T-helper 1 cell treated with Interleukin-12 subunit alpha and Interleukin-12 subunit beta and Interleukin-4 antibody, amounts not matched to agents 30 ng/mL and 1 ng/mL, for 36 hours (primary cell): ENCODE results near the gene GPC5. TPM values are rescaled to one million over a fixed set of nuclear protein-coding genes. Genes with fewer than 3 reads are reported as not detected.

ENCODE experiments used
- intact Hi-C: fragments of 100-400 bp; cut with micrococcal nuclease; formaldehyde crosslinking; loops from one replicate; pipeline ENCODE4 v1.15.1; 2024
- total RNA-seq: library from RNA; stranded (reverse); gene quantifications from 2 replicates; pipeline ENCODE4 v1.2.3, GENCODE V29; 2022

GPC5 gene
- total RNA-seq, 1 donor from 2014 or later: 0.22 TPM

DNA sequence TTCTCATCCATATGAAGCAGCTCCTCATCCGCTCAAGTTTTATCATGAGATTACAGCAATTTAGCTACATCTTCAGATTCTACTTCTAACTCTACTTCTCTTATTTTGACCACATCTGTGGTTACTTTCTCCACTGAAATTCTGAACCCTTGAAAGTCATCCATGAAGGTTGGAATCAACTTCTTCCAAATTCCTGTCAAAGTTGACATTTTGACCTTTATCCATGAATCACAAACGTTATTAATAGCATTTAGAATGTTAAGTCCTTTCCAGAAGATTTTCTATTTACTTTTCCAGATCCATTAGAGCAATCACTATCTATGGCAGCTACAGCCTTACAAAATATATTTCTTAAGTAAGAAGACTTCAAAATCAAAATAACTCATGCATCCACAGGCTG is 1406.5 kb downstream of the GPC5 start:
- intact Hi-C loops: no loop called here

DNA sequence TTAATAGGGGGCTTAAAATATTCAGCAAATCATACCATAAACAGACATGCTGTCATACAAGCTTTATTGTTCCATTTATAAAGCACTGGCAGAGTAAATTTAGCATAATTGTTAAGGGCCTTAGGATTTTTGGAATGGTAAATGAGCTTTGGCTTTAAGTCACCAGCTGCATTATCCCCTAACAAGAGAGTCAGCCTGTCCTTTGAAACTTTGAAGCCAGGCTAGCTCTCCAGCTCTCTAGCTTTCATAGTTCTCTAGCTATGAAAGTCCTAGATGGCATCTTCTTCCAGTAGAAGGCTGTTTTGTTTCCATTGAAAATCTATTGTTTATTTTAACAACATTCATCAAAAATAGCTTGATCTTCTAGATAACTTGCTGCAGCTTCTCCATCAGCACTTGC is 1407.3 kb downstream of the GPC5 start:
- intact Hi-C loops: no loop called here

DNA sequence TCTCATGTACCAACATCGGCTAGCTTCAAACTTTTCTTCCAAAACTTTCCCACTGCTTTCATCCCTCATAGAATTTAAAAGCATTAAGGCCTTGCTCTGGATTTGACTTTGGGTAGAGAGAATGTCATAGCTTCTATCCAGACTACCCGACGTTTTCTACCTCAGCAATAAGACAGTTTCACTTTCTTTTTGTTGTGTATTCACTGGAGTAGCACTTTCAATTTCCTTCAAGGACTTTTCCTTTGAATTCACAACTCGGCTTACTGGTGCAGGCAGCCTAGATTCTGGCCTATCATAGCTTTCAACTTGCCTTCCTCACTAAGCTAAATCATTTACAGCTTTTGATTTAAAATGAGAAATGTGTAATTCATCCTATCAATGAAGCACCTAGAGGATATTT is 1407.8 kb downstream of the GPC5 start:
- intact Hi-C loops: no loop called here

GRCh38 chr13:92807353-92807752 is 1408.9 kb downstream of the GPC5 start:
- intact Hi-C loops: no loop called here

GRCh38 chr13:92807966-92808365 is 1409.5 kb downstream of the GPC5 start:
- intact Hi-C loops: no loop called here

- intact Hi-C loops: no loop called here
Observed at GRCh38 chr13:92821324-92821723, 1422.9 kb downstream of the GPC5 start.

GRCh38 chr13:92823059-92823458 is 1424.6 kb downstream of the GPC5 start:
- intact Hi-C loops: no loop called here

- intact Hi-C loops: no loop called here
Observed at GRCh38 chr13:92825938-92826596, 1427.6 kb downstream of the GPC5 start.

DNA sequence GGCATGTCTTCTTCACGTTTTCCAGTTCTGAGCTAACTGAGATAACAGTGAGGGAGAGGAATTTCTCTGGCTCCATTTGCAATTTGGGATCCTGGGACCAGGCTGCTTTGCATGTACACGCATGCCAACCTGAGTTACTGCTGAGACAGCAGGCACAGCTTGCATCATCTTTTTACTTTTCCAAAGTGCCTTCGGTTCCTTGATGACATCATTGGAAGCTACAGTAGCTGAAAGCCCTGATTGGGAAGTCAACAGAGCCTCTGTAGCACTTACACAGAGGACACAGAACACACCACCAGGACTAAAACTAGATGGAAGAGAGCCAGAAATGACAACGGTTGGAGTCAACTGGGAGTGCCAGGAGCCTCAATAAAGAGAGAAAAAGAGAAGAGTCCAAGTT is 1429.1 kb downstream of the GPC5 start:
- intact Hi-C loops: no loop called here

- intact Hi-C loops: no loop called here
Observed at GRCh38 chr13:92829930-92830329, 1431.5 kb downstream of the GPC5 start.

DNA sequence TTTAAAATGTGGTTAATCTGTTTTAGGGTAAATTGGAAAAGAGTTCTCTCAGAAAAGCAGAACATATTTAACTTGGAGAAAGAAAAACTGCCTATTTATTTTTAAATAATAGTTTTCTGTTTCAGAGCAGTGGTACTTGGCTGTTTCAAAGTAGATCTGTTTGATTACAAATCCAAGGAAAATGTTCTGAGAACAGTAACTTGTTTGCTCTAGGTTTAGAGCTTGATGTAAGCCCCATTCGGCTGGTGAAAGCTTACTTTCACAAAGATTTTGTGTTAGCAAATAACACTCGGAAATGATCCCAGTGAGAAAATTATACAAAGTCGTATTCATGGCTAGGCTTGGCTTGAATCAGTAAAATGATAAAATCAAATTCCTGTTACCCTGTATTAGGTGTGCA is 1432.4 kb downstream of the GPC5 start:
- intact Hi-C loops: no loop called here

DNA sequence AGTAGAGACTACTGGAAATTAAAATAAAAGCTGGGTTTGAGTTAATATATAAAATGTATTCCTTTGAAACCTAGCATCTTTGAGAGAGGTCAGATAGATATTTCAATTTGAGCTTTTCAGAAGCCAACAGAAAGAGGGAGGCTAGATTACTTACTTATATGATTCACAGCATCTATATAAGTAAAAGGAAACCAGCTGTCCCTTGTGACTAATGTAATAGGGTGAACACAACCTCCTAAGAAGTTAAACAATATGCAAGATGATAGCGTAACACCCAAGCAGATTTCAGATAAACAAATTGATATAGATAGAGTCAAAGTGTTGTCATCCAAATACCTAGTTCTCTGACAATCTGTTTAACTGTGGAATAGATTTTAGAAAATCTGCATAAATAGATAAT is 1434.7 kb downstream of the GPC5 start:
- intact Hi-C loops: no loop called here

GRCh38 chr13:92836171-92836570 is 1437.8 kb downstream of the GPC5 start:
- intact Hi-C loops: no loop called here

DNA sequence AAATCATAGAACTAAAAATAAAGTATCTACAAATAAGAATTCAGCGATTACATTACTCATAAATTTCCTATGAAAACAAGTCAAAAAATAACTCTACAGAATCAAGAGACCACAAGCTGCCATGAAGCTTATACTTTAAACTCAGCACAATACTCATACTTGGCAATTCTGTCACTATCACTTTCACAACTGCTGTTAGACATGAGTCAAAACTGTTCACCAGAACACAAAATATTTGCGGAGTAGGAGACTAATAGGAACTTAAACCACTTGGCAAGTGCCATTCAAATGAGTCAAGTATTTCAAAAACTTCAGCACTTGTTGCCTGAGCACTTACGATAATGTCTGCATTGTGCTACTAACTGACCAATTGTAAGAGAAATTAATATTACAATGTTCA is 1440.4 kb downstream of the GPC5 start:
- intact Hi-C loops: no loop called here

DNA sequence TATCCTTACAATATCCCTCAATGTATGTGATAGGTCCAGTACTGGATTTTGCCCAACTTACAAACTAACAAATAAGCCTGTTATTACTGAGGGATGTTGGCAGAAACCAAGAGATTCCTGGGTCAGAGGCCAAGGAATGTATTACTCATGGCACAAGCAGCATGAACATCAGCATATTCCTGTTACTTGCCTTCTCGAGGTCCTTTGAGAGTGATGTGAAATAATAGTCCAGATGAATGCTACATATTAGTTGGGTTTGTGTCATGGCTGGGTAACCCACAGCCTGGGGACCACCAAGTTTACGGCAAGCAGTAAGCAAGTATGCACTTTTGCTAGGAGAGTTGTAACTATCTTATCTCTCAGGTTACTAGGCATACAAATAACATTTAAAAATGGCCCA is 1443.7 kb downstream of the GPC5 start:
- intact Hi-C loops: no loop called here

- intact Hi-C loops: no loop called here
Observed at GRCh38 chr13:92843549-92843948, 1445.1 kb downstream of the GPC5 start.

GRCh38 chr13:92849381-92849780 is 1451.0 kb downstream of the GPC5 start:
- intact Hi-C loops: no loop called here

- intact Hi-C loops: no loop called here
Observed at GRCh38 chr13:92864584-92865284, 1466.3 kb downstream of the GPC5 start.

DNA sequence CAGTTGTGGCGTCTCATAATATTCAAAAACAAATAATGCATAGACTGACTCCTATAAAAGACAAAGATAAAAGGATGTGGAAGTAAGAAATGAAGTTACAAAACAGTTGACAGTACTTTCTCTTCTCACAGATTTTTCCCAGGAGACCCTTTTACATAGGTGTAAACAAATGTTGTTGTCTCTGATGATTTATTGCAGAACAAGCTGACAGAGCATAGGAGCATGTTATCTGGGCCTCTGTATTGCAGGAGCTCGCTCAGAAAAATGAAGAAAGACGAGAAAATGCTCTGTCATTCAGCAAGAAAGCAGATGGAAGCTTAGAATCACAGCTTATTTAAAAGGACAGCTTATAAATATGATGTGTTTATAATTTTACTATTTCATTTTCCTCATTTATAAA is 1474.6 kb downstream of the GPC5 start:
- intact Hi-C loops: no loop called here

DNA sequence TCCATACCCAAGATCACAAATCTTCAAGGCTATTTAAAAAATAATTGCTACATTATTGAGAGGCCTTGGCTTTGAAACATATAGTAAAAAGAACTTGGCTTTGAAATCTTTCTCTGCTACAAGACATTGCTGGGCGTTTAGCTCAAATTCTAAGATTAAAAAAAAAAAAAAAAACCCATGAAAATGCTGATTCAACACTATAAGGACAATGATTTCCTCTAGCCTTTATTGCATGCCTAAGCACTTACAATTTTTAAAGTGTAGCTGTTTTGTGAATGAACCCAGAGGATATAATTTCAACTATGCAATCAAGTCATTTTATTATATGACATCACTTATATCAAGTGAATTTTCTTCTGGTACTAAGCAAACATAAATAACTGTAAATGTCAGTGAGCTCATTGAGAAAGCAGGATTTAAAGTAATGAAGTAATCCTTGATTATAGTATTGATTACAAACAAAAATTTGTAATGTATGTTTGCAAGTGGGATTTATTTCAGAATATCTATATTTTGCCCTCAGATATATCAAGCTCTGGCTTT is 1488.2 kb downstream of the GPC5 start:
- intact Hi-C loops: no loop called here

DNA sequence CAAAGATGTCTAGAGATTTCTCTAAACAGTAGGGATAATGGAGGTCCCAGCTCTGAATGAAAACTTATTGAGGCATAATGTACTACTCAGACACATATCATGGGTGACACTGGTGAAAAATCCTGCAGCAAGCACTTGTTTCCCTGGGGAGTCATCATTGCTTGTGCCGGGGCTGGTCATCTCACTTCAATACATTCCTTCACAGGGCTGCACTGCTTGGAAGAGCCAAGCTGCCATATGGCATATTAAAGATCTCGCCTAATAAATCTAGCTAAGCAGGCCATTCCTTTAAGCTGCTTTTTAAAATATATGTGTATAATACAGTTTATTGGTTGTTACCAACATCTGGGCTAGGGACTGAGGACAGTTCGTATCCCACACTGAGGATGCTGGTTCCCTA is 1496.0 kb downstream of the GPC5 start:
- intact Hi-C loops: no loop called here

DNA sequence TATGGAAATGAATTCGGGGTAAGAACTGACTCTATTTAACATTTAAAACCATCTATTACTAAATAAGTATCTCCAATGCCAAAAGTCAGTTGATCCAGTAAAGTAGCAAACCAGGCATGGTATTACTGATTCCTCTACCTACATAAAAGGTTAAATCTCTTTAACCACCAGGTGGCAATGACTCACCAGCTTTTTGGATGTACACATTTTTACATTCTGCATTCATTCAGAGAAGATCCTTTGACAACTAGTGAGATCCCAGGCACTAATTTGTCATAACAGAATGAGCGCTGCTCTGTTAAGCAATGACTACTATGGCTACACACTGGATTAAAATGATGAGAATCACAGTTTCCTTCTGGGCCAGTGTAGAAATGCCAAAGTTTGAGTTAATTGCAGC is 1498.4 kb downstream of the GPC5 start:
- intact Hi-C loops: loop anchor here (5.0 kb wide), 1 partner anchor 1465 kb away; no protein-coding TSS in a partner anchor

GRCh38 chr13:92898946-92899345 is 1500.5 kb downstream of the GPC5 start:
- intact Hi-C loops: loop anchor here (5.0 kb wide), 1 partner anchor 1463 kb away; no protein-coding TSS in a partner anchor
